ENCODE measurements around the gene RPL41.
A peak's percentile ranks its signal among the peaks of the same experiment; 100 is the strongest.
"Not testable (repeated sequence)": the region's sequence is repeated elsewhere in the genome, so short reads cannot be mapped to it uniquely, and the experiment has no call there.

Gene RPL41

GRCh38 chr12:56150563-56150962 is 34.1 kb downstream of the RPL41 start:
- no peak for FAIRE-seq
- TF ChIP-seq POLR2A (IDR thresholded peaks at IDR 0.05; ENCODE audit: low read depth, low read length): no peak
- DNase-seq (ENCODE audit: insufficient read length, low spot score): no peak

- DNase-seq (ENCODE audit: insufficient read length, low spot score) (no peak), FAIRE-seq (no peak)
These were observed 35.3 kb downstream of the RPL41 start for GRCh38 chr12:56151672-56152131.

GRCh38 chr12:56152132-56152755 is 35.8 kb downstream of the RPL41 start, which contains the start of gene MYL6B:
MYL6B (plus strand) TSS chr12:56152587; CDS start chr12:56153919, 1,332 bp downstream.
- DNase-seq (ENCODE audit: insufficient read length, low spot score): peak; percentile 77

More at GRCh38 chr12:56151672-56152131, 35.3 kb downstream of the RPL41 start:
- TF ChIP-seq POLR2A (IDR thresholded peaks at IDR 0.05; ENCODE audit: low read depth, low read length): no peak

GRCh38 chr12:56152756-56153677 is 36.6 kb downstream of the RPL41 start:
- TF ChIP-seq POLR2A (IDR thresholded peaks at IDR 0.05; ENCODE audit: low read depth, low read length): no peak
- DNase-seq (ENCODE audit: insufficient read length, low spot score) (no peak), FAIRE-seq (no peak)

More at GRCh38 chr12:56152132-56152755, 35.8 kb downstream of the RPL41 start, which contains the start of gene MYL6B:
- peak; percentile 61 for FAIRE-seq
- TF ChIP-seq POLR2A (IDR thresholded peaks at IDR 0.05; ENCODE audit: low read depth, low read length): peak; percentile 57

- no peak for FAIRE-seq
- TF ChIP-seq POLR2A (IDR thresholded peaks at IDR 0.05; ENCODE audit: low read depth, low read length): no peak
These were observed 37.2 kb downstream of the RPL41 start for GRCh38 chr12:56153678-56154065.

DNA sequence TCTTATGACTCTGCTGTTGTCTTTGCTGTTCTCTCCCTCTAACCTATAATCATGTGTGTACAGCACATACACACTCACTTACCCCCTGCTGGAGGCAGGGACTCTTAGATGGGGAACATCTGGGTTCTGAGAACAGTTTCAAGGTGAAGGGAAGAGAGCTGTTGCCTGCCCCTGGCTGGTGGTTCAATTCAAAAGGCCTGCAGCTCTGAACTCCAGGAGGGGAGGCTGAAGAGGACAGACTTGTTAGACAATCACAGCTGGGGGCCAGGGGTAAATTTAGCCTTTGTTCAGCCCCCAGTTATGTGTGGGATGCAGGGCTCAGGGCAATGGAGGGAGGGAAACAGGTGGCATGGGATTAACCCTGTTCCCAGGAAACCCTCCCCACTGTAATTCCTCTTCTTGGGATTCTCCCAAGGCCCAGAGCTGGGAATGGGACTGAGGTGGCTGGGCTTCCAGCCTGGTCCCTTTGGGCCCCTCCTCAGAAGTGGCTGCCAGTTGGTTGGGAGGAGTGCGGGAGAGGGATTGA is 37.9 kb downstream of the RPL41 start:
- DNase-seq (ENCODE audit: insufficient read length, low spot score): no peak
- no peak for TF ChIP-seq POLR2A (IDR thresholded peaks at IDR 0.05; ENCODE audit: low read depth, low read length)
- no peak for FAIRE-seq

More at GRCh38 chr12:56153678-56154065, 37.2 kb downstream of the RPL41 start:
- DNase-seq (ENCODE audit: insufficient read length, low spot score): no peak

GRCh38 chr12:56154818-56155217 is 38.4 kb downstream of the RPL41 start:
- DNase-seq (ENCODE audit: insufficient read length, low spot score): no peak
- FAIRE-seq: no peak
- no peak for TF ChIP-seq POLR2A (IDR thresholded peaks at IDR 0.05; ENCODE audit: low read depth, low read length)

GRCh38 chr12:56155256-56155845 is 38.9 kb downstream of the RPL41 start:
- TF ChIP-seq POLR2A (IDR thresholded peaks at IDR 0.05; ENCODE audit: low read depth, low read length): no peak
- FAIRE-seq (no peak), DNase-seq (ENCODE audit: insufficient read length, low spot score) (no peak)

- not testable (repeated sequence) for DNase-seq (ENCODE audit: insufficient read length, low spot score); FAIRE-seq
These were observed 40.2 kb downstream of the RPL41 start for GRCh38 chr12:56156464-56157200.

DNA sequence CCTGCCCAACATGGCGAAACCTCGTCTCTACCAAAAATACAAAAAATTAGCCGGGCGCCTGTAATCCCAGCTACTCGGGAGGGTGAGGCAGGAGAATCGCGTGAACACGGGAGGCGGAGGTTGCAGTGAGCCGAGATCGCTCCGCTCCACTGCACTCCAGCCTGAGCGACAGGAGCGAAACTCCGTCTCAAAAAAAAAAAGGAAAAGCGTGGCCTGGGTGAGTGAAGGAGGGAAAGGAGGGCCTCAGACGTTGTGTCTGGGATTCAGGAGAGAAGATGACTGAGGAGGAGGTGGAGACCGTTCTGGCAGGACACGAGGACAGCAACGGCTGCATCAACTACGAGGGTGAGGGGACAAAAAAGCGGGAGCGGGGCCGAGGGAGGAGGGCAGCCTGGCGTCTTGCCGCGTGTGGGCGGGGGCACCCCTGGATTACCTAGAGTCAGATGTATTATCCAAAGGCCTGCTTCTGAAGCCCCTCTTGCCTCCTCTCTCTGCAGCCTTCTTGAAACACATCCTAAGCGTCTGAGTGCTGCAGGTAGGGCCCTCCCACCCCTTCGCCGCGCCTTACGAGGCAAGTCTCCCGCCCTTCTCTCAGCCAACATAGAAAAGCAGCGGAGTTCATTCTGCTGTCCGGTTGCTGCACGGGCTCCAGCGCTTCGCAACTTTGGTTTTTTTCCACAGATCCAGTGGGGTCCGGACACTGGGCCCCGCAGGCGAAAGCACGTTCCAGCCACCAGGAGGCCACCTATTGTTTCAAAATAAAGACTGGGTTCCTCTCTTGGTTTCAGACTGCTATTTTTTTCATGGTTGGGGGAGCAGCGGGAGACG is 41.0 kb downstream of the RPL41 start:
- DNase-seq (ENCODE audit: insufficient read length, low spot score) (peak; percentile 57), FAIRE-seq (no peak)
- peak; percentile 27; the same call in 1 of the 2 replicates for TF ChIP-seq POLR2A (IDR thresholded peaks at IDR 0.05; ENCODE audit: low read depth, low read length)

- DNase-seq (ENCODE audit: insufficient read length, low spot score): peak; percentile 81
- peak; percentile 96 for TF ChIP-seq POLR2A (IDR thresholded peaks at IDR 0.05; ENCODE audit: low read depth, low read length)
- FAIRE-seq: no peak
These were observed 41.8 kb downstream of the RPL41 start, which contains the start of gene MYL6 for GRCh38 chr12:56158029-56158925. MYL6 (plus strand) TSS chr12:56158359; CDS start chr12:56158402, 43 bp downstream.
